Transverse colon (tissue), 3 donors: Measurements from ENCODE around the gene GLRX.

Source experiments
- CTCF ChIP-seq, 5 experiments: fragments of 200-600 bp in 3 of 5; fragments of 450-650 bp in 2 of 5; sonication (generic) in 3 of 5; IDR thresholded peaks; 1 replicate in 2 of 5; 2 replicates in 3 of 5; pipeline ENCODE4 v1.5.1; 2016 to 2017; ENCODE audit warnings: antibody characterized with exemption in 5 of 5, inconsistent platforms in 3 of 5, mild to moderate bottlenecking in 2 of 5, moderate library complexity in 1 of 5
- EP300 ChIP-seq: sonication (generic); formaldehyde crosslinking; IDR thresholded peaks from one replicate; pipeline ENCODE4 v1.6.1; 2017; ENCODE audit warnings: antibody characterized with exemption, low read depth

- TF ChIP-seq CTCF (IDR thresholded peaks at IDR 0.05) (no peak), EP300 (no peak)
Observed at GRCh38 chr5:95868136-95868535, 45.6 kb upstream of the GLRX start.
